Smooth muscle cell (in vitro differentiated cells): Measurements from ENCODE around the gene MACROD2. TPM values are rescaled to one million over a fixed set of nuclear protein-coding genes. Genes with fewer than 3 reads are reported as not detected.

Source experiments
- DNase-seq: peaks from one replicate; lab custom pipeline; 2025; ENCODE audit not compliant: unreplicated experiment; lab: John Stamatoyannopoulos, UW
- H2AFZ ChIP-seq: fragments of 200-600 bp; sonication (generic); 2 replicates; pipeline ENCODE4 v1.6.0; 2016; ENCODE audit warnings: antibody characterized with exemption, low read depth, mild to moderate bottlenecking
- H3F3A ChIP-seq: fragments of 200-600 bp; sonication (generic); 2 replicates; pipeline ENCODE4 v1.6.0; 2017; ENCODE audit warnings: antibody characterized with exemption, low read depth
- H3K27ac ChIP-seq: fragments of 200-600 bp; sonication (generic); 2 replicates; pipeline ENCODE4 v1.5.1; 2016; ENCODE audit warnings: low read depth, mild to moderate bottlenecking
- H3K27me3 ChIP-seq: fragments of 200-600 bp; sonication (generic); 2 replicates; pipeline ENCODE4 v1.6.1; 2016; ENCODE audit warnings: low read depth, mild to moderate bottlenecking
- H3K36me3 ChIP-seq: fragments of 200-600 bp; sonication (generic); 2 replicates; pipeline ENCODE4 v1.5.1; 2016; ENCODE audit warnings: low read depth
- H3K4me1 ChIP-seq: fragments of 200-600 bp; sonication (generic); 2 replicates; pipeline ENCODE4 v1.5.1; 2016; ENCODE audit warnings: low read depth
- H3K4me2 ChIP-seq: fragments of 200-600 bp; sonication (generic); 2 replicates; pipeline ENCODE4 v1.6.0; 2016; ENCODE audit warnings: mild to moderate bottlenecking
- H3K4me3 ChIP-seq: fragments of 200-600 bp; sonication (generic); 2 replicates; pipeline ENCODE4 v1.5.1; 2016; ENCODE audit warnings: mild to moderate bottlenecking
- H3K79me2 ChIP-seq: fragments of 200-600 bp; sonication (generic); 2 replicates; pipeline ENCODE4 v1.6.0; 2016; ENCODE audit warnings: low read depth, mild to moderate bottlenecking
- H3K9ac ChIP-seq: fragments of 200-600 bp; sonication (generic); 2 replicates; pipeline ENCODE4 v1.6.0; 2016; ENCODE audit warnings: low read depth
- H3K9me3 ChIP-seq: fragments of 200-600 bp; sonication (generic); replicated peaks from 2 replicates; pipeline ENCODE4 v1.5.1; 2016; ENCODE audit warnings: low read depth
- H4K20me1 ChIP-seq: fragments of 200-600 bp; sonication (generic); 2 replicates; pipeline ENCODE4 v1.6.0; 2016; ENCODE audit warnings: low read depth
- CTCF ChIP-seq: fragments of 200-600 bp; sonication (generic); IDR thresholded peaks from 2 replicates; pipeline ENCODE4 v1.5.1; 2017; ENCODE audit warnings: borderline replicate concordance, mild to moderate bottlenecking, antibody characterized with exemption; ENCODE audit not compliant: insufficient read depth, poor library complexity, severe bottlenecking
- WGBS: methylation state at CpG from one replicate; pipeline ENCODE4 v1.1.7; 2016; ENCODE audit warnings: low lambda C conversion rate; 5-methylcytosine and 5-hydroxymethylcytosine counted together
- polyA plus RNA-seq: library from polyadenylated mRNA; unstranded; fragments of >200 nt; fragmentation: Nextera tagmentation; extraction: Ambion mirVana; gene quantifications from 2 replicates; pipeline ENCODE4 v1.2.1, GENCODE V29; 2016
- total RNA-seq: library from RNA; depleted of rRNA; stranded (reverse); fragments of >200 nt; gene quantifications from 2 replicates; pipeline ENCODE4 v1.2.3, GENCODE V29; 2014

MACROD2 gene
- total and polyA plus RNA-seq, 2 experiments from 2014 or later = 0.04 to 0.32 TPM

- no peaks in the 10 kb centered on the region for H3K4me1 ChIP-seq
- no peak overlapping the region for H2AFZ ChIP-seq
- H3K36me3 ChIP-seq = no peaks in the 10 kb centered on the region
- TF ChIP-seq CTCF = no peak
- 85% methylated on average over 6 of the region's 6 CpGs for WGBS
- H3K4me3 ChIP-seq = no peak overlapping the region
- H3K4me2 ChIP-seq = no peak overlapping the region
- no peaks in the 10 kb centered on the region for H3K27me3 ChIP-seq
- H3K79me2 ChIP-seq = no peaks in the 10 kb centered on the region
- H4K20me1 ChIP-seq = no peaks in the 10 kb centered on the region
- no peak for DNase-seq
- no peak overlapping the region for H3K9ac ChIP-seq
- no peak overlapping the region for H3K27ac ChIP-seq
- no peaks in the 10 kb centered on the region for H3K9me3 ChIP-seq
- no peaks in the 10 kb centered on the region for H3F3A ChIP-seq
Measured at GRCh38 chr20:15162079-15162647, 1166.8 kb downstream of the MACROD2 start.

- no peak overlapping the region for H3K4me2 ChIP-seq
- no peak overlapping the region for H3K4me3 ChIP-seq
- TF ChIP-seq CTCF = no peak
- H3F3A ChIP-seq = no peaks in the 10 kb centered on the region
- H3K79me2 ChIP-seq = no peaks in the 10 kb centered on the region
- no peaks in the 10 kb centered on the region for H3K27me3 ChIP-seq
- no peak for DNase-seq
- no peaks in the 10 kb centered on the region for H4K20me1 ChIP-seq
- no peaks in the 10 kb centered on the region for H3K4me1 ChIP-seq
- no peak overlapping the region for H2AFZ ChIP-seq
- H3K36me3 ChIP-seq = no peaks in the 10 kb centered on the region
- no peak overlapping the region for H3K27ac ChIP-seq
- no peaks in the 10 kb centered on the region for H3K9me3 ChIP-seq
- H3K9ac ChIP-seq = no peak overlapping the region
Measured at GRCh38 chr20:15163632-15164031, 1168.3 kb downstream of the MACROD2 start.

- Histone ChIP-seq H4K20me1 (no peaks in the 10 kb centered on the region), H3K9ac (no peak overlapping the region), H3K4me2 (no peak overlapping the region), H3K4me1 (no peaks in the 10 kb centered on the region), H3K9me3 (no peaks in the 10 kb centered on the region), H3K27ac (no peak overlapping the region), H3K4me3 (no peak overlapping the region), H3K79me2 (no peaks in the 10 kb centered on the region), H2AFZ (no peak overlapping the region), H3F3A (no peaks in the 10 kb centered on the region), H3K36me3 (no peaks in the 10 kb centered on the region), H3K27me3 (no peaks in the 10 kb centered on the region)
- 100% methylated on average over 1 of the region's 1 CpG for WGBS
- DNase-seq = no peak
- no peak for TF ChIP-seq CTCF
Measured at GRCh38 chr20:15164726-15165125, 1169.4 kb downstream of the MACROD2 start.

GRCh38 chr20:15166744-15167143 lies 1171.4 kb downstream of the MACROD2 start:
- Histone ChIP-seq H3K4me3 (no peak overlapping the region), H3K9ac (no peak overlapping the region), H3K79me2 (no peaks in the 10 kb centered on the region), H3K9me3 (no peaks in the 10 kb centered on the region), H3K36me3 (no peaks in the 10 kb centered on the region), H3K27ac (no peak overlapping the region), H2AFZ (no peak overlapping the region), H4K20me1 (no peaks in the 10 kb centered on the region), H3F3A (no peaks in the 10 kb centered on the region), H3K4me2 (no peak overlapping the region), H3K4me1 (no peaks in the 10 kb centered on the region), H3K27me3 (no peaks in the 10 kb centered on the region)
- DNase-seq = no peak
- TF ChIP-seq CTCF = no peak
